ENCODE results near the gene SLC1A1.

Gene SLC1A1

GRCh38 chr9:4620057-4620765 lies 129.9 kb downstream of the SLC1A1 start:
- no peak for DNase-seq (ENCODE audit: low read depth)

GRCh38 chr9:4620881-4621555 lies 130.8 kb downstream of the SLC1A1 start:
- no peak for DNase-seq (ENCODE audit: low read depth)

GRCh38 chr9:4622016-4622415 lies 131.7 kb downstream of the SLC1A1 start:
- no peak for DNase-seq (ENCODE audit: low read depth)

- DNase-seq (ENCODE audit: low read depth): no peak
These were observed 140.6 kb downstream of the SLC1A1 start for GRCh38 chr9:4630836-4631235.
